ENCODE results near the gene NR6A1. TPM values are rescaled to one million over a fixed set of nuclear protein-coding genes. Genes with fewer than 3 reads are reported as not detected.

The NR6A1 gene
- total RNA-seq, 1 donor, result 0.36 TPM

DNA sequence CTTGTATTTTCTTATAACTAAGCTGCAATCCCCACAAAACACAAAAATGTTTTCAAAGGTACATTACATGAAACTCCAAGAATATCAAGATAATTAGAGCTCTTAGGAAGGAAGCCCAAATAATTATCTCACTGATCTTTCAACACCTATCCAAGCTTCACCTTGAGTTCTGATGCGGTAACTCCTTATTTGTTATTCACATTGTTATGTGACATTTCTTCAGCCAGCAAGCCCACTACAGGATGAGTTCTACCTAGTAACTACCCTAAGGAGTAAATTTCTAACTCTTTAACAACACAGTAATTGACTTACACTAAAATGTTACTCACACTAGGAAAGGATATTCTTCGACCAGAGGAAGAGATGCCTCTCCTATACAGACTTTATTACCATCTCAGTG is 9.9 kb downstream of the NR6A1 start:
- DNase-seq (ENCODE audit: insufficient read length, low spot score, missing footprints), result no peak
- no peak overlapping the region for H2AFZ ChIP-seq (ENCODE audit: low read length)
- H3K27ac ChIP-seq (ENCODE audit: low read depth, low read length), result no peak overlapping the region
- H3K4me3 ChIP-seq (ENCODE audit: insufficient read depth, low read length), result no peak overlapping the region
- H4K20me1 ChIP-seq (ENCODE audit: insufficient read depth, low read length), result no peaks in the 10 kb centered on the region
- H3K4me1 ChIP-seq (ENCODE audit: insufficient read depth, low read length), result no peaks in the 10 kb centered on the region
- H3K4me2 ChIP-seq (ENCODE audit: insufficient read depth, low read length), result no peak overlapping the region
- H3K79me2 ChIP-seq (ENCODE audit: insufficient read depth, low read length), result no peaks in the 10 kb centered on the region
- H3K9me3 ChIP-seq (ENCODE audit: low read depth, low read length), result no peaks in the 10 kb centered on the region
- TF ChIP-seq, protein P1, sequence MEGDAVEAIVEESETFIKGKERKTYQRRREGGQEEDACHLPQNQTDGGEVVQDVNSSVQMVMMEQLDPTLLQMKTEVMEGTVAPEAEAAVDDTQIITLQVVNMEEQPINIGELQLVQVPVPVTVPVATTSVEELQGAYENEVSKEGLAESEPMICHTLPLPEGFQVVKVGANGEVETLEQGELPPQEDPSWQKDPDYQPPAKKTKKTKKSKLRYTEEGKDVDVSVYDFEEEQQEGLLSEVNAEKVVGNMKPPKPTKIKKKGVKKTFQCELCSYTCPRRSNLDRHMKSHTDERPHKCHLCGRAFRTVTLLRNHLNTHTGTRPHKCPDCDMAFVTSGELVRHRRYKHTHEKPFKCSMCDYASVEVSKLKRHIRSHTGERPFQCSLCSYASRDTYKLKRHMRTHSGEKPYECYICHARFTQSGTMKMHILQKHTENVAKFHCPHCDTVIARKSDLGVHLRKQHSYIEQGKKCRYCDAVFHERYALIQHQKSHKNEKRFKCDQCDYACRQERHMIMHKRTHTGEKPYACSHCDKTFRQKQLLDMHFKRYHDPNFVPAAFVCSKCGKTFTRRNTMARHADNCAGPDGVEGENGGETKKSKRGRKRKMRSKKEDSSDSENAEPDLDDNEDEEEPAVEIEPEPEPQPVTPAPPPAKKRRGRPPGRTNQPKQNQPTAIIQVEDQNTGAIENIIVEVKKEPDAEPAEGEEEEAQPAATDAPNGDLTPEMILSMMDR (IDR thresholded peaks at IDR 0.05; ENCODE audit: extremely low read depth, low read depth, low read length), result no peak
- H3K36me3 ChIP-seq (ENCODE audit: insufficient read depth, low read length), result no peaks in the 10 kb centered on the region
- H3K27me3 ChIP-seq (ENCODE audit: insufficient read depth, low read length), result peaks cover 90% of the 10 kb centered on the region

DNA sequence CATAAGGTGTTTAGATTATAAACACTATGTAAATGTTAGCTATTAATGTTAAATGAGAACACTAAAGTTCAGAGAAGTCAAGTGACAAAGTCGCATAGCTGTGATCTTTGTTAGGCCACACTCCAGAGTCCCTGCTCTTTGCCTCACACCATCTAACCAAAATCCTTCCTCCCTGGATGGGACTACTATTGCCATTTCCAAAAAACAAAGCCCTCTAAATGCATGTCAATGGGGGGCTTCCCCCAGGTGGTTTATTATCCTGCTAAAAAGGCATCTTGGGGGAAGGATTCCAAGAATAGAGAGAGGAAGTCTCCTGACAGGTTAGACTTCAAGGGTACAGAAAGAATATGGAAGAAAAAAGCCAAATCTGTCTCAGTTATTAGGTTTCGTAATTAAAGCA is 10.4 kb downstream of the NR6A1 start:
- Histone ChIP-seq H4K20me1 (ENCODE audit: insufficient read depth, low read length) (no peaks in the 10 kb centered on the region), H2AFZ (ENCODE audit: low read length) (no peak overlapping the region), H3K4me2 (ENCODE audit: insufficient read depth, low read length) (no peak overlapping the region), H3K4me3 (ENCODE audit: insufficient read depth, low read length) (no peak overlapping the region), H3K27ac (ENCODE audit: low read depth, low read length) (no peak overlapping the region), H3K27me3 (ENCODE audit: insufficient read depth, low read length) (peaks cover 90% of the 10 kb centered on the region), H3K9me3 (ENCODE audit: low read depth, low read length) (no peaks in the 10 kb centered on the region), H3K36me3 (ENCODE audit: insufficient read depth, low read length) (no peaks in the 10 kb centered on the region), H3K79me2 (ENCODE audit: insufficient read depth, low read length) (no peaks in the 10 kb centered on the region), H3K4me1 (ENCODE audit: insufficient read depth, low read length) (no peaks in the 10 kb centered on the region)
- TF ChIP-seq, protein P1 (IDR thresholded peaks at IDR 0.05; ENCODE audit: extremely low read depth, low read depth, low read length), result no peak
- DNase-seq (ENCODE audit: insufficient read length, low spot score, missing footprints), result no peak

DNA sequence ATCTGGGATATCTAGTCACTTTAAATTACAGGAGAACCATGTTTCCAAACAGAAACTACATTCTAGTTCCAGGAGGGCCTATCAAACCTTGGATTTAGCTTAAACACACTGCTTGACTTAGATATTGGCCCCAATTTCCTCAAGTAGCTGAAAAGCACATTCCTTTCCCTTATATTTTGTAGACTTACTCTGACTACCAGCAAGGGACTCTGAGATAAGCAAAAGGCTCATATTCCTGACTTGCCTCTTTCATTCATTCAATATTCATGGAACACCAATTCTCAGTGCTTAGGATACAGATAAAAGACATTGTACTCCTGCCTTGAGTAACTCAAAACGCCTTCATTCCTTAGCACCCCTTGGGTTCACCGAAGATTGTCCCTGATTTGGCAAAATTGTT is 11.8 kb downstream of the NR6A1 start:
- no peaks in the 10 kb centered on the region for H3K9me3 ChIP-seq (ENCODE audit: low read depth, low read length)
- H3K36me3 ChIP-seq (ENCODE audit: insufficient read depth, low read length), result no peaks in the 10 kb centered on the region
- H4K20me1 ChIP-seq (ENCODE audit: insufficient read depth, low read length), result no peaks in the 10 kb centered on the region
- no peak for DNase-seq (ENCODE audit: insufficient read length, low spot score, missing footprints)
- no peak overlapping the region for H3K4me2 ChIP-seq (ENCODE audit: insufficient read depth, low read length)
- no peak overlapping the region for H3K27ac ChIP-seq (ENCODE audit: low read depth, low read length)
- H2AFZ ChIP-seq (ENCODE audit: low read length), result no peak overlapping the region
- H3K4me3 ChIP-seq (ENCODE audit: insufficient read depth, low read length), result no peak overlapping the region
- no peaks in the 10 kb centered on the region for H3K4me1 ChIP-seq (ENCODE audit: insufficient read depth, low read length)
- peaks cover 85% of the 10 kb centered on the region for H3K27me3 ChIP-seq (ENCODE audit: insufficient read depth, low read length)
- H3K79me2 ChIP-seq (ENCODE audit: insufficient read depth, low read length), result no peaks in the 10 kb centered on the region
- TF ChIP-seq, protein P1 (IDR thresholded peaks at IDR 0.05; ENCODE audit: extremely low read depth, low read depth, low read length), result no peak

DNA sequence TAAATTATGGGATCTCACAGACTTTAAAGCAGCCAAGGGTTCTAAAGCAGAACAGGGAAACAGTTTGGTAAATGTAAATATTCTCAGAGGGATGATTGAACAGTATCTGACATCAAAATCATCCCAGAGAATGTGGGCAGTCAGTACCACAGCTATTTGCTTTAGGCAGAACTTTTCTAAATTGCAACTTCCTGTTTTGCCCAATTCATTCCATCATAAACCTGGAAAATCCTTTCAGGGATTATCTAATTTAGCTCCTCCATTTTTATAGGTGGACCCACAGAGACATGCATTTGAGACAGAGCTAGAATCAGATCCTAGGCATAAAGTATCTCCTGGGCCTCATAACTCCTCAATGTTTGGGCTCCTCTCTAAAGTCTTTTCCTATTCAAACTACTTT is 12.4 kb downstream of the NR6A1 start:
- DNase-seq (ENCODE audit: insufficient read length, low spot score, missing footprints), result no peak
- H3K36me3 ChIP-seq (ENCODE audit: insufficient read depth, low read length), result no peaks in the 10 kb centered on the region
- no peak overlapping the region for H3K4me2 ChIP-seq (ENCODE audit: insufficient read depth, low read length)
- H3K79me2 ChIP-seq (ENCODE audit: insufficient read depth, low read length), result no peaks in the 10 kb centered on the region
- no peaks in the 10 kb centered on the region for H3K9me3 ChIP-seq (ENCODE audit: low read depth, low read length)
- H3K27me3 ChIP-seq (ENCODE audit: insufficient read depth, low read length), result peaks cover 80% of the 10 kb centered on the region
- no peak overlapping the region for H3K4me3 ChIP-seq (ENCODE audit: insufficient read depth, low read length)
- no peak overlapping the region for H3K27ac ChIP-seq (ENCODE audit: low read depth, low read length)
- peaks cover 4% of the 10 kb centered on the region for H3K4me1 ChIP-seq (ENCODE audit: insufficient read depth, low read length)
- TF ChIP-seq, protein P1 (IDR thresholded peaks at IDR 0.05; ENCODE audit: extremely low read depth, low read depth, low read length), result no peak
- H2AFZ ChIP-seq (ENCODE audit: low read length), result no peak overlapping the region
- no peaks in the 10 kb centered on the region for H4K20me1 ChIP-seq (ENCODE audit: insufficient read depth, low read length)

Measured in osteoblast (primary cell).